LHCN-M2 (cell line): ENCODE measurements around the gene TMEM229A. TPM values are rescaled to one million over a fixed set of nuclear protein-coding genes. Genes with fewer than 3 reads are reported as not detected.
A peak's percentile ranks its signal among the peaks of the same experiment; 100 is the strongest.
"Not testable (repeated sequence)": the region's sequence is repeated elsewhere in the genome, so short reads cannot be mapped to it uniquely, and the experiment has no call there.

Experiments
- DNase-seq: peaks from one replicate; pipeline ENCODE4 v3.0.0-alpha.2; 2012; ENCODE audit warnings: low read depth
- polyA plus RNA-seq: library from polyadenylated mRNA; unstranded; fragments of >200 nt; gene quantifications from one replicate; pipeline ENCODE4 v1.2.1, GENCODE V29; 2012; ENCODE audit warnings: missing spikeins
- total RNA-seq: library from RNA; depleted of rRNA; stranded (reverse); fragments of >200 nt; gene quantifications from 2 replicates; pipeline ENCODE4 v1.2.3, GENCODE V29; 2014; rRNA removed

The TMEM229A gene
- not detected in 2 replicates for total RNA-seq
- polyA plus RNA-seq = not detected

- peak; percentile 5 for DNase-seq
Observed at GRCh38 chr7:124032369-124033094, at the start of gene TMEM229A. Gene TMEM229A, minus strand, starts transcription at chr7:124033067. Its CDS starts 64 bp downstream, at chr7:124033003.

DNA sequence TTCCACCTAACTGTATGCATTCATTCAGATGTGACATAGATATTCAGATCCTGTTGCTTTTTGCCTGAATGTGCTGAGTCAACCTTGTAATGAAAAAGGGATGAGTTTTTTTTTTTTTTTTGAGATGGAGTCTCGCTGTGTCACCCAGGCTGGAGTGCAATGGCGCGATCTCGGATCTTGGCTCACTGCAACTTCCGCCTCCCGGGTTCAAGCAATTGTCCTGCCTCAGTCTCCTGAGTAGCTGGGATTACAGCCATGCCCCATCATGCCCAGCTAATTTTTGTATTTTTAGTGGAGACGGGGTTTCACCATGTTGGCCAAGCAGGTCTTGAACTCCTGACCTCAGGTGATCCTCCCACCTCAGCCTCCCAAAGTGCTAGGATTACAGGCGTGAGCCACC, 49.4 kb upstream of the TMEM229A start:
- DNase-seq = not testable (repeated sequence)

DNA sequence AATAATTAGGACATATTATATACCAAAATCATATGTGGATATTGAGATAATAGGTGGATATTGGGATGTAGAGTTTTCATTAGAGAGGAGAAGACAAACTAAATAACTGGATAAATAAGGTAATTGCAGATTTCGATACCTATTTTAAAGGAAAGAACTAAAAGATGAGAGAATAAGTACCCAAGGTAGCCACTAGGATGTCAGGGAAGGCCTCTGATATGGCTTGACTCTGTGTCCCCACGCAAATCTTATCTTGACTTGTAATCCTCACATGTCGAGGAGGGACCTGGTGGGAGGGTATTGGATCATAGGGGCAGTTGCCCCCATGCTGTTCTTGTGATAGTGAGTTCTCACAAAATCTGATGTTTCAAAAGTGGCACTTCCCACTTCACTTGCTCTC, 44.7 kb upstream of the TMEM229A start:
- no peak for DNase-seq

- no peak for DNase-seq
Observed at GRCh38 chr7:124076841-124077240, 44.0 kb upstream of the TMEM229A start.

GRCh38 chr7:124074007-124074406, 41.1 kb upstream of the TMEM229A start:
- DNase-seq = no peak

DNA sequence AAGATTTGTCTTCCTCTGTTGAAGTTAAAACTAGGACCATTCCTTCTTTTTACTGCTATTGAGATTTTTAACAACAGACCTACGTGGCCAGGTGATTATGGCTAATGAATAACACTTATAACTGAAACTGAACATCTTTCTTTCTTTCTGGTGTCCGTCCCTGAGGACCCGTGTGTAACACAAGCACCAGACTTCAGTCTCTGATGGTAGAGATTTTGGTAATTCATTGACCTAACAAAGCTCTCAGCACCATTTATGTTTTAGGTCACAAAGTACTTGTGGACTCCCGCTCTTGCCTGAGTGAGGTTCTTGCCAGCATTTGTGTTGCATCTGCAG, 40.4 kb upstream of the TMEM229A start:
- no peak for DNase-seq

DNA sequence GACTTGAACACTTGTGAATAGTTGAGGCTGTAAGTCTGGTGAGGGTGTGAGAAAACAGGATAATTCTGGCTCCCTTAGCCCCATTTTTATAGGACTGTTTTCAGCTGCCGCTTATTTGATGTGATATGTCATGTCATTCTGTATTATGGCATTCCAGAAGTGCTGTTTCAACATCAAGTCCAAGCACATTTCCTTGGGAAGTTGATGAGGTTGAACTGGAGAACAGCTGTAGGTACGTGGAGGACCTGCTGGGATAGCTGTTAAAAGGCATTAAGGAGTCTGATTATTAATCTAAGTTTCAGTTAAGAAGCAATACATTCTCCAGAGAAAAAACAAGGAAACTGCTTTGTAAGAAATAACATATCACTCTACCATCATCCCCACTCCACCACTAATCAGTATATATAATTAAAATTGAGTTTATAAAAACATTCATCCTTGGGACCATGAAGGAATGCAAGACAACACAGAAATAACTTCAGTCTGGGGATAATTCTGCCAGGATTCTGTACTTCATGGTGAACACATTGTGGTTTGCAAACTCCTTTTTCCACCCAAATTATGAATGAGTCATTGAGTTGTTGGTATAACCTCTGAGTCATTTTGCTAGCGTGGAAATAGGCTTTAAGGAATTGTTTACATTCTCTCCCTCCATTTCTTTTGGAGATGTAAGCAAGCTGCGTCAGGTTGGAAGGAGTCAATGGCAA, 39.9 kb upstream of the TMEM229A start:
- peak; percentile 60 for DNase-seq

- no peak for DNase-seq
Observed at GRCh38 chr7:124071843-124072242, 39.0 kb upstream of the TMEM229A start.

- DNase-seq = no peak
Observed at GRCh38 chr7:124062171-124062570, 29.3 kb upstream of the TMEM229A start.

DNA sequence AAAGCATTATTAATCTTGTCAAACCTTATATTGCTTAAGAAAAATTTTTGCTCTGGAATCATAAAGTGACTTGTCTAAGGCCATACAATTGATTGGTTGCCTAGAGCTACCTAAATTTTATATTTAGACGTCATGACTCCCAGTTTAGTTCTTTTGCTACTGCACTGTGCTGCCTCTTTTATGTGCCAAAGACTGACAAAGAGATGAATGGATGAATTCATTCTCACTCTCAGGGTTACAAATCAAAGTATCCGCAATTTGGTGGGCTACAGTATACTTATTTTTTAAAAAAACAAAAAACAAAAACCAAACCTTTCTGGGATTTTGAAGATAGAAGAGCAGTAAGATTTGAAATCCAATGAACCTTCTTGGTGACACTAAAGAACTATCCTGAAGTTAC, 27.7 kb upstream of the TMEM229A start:
- no peak for DNase-seq

GRCh38 chr7:124059375-124059774, 26.5 kb upstream of the TMEM229A start:
- DNase-seq = no peak

DNA sequence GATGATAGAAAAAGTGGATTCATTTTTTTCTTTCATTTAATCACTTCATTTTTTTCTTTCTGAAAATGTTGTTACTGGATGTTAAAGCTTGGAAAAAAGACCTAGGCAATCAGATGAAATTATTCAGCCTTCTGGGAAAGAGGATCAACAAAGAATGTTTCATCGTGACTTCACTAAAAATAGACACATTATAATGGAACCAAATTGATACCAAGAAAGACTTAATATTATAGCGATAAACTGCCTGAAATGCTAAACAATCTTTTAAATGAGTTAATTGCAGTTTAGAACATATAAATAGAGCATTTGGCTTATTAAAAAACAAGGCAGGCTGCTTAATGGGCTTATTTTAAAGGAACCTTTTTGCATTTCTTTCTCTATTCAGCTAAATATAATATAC, 25.6 kb upstream of the TMEM229A start:
- DNase-seq = no peak

- DNase-seq = no peak
Observed at GRCh38 chr7:124057872-124058271, 25.0 kb upstream of the TMEM229A start.

DNA sequence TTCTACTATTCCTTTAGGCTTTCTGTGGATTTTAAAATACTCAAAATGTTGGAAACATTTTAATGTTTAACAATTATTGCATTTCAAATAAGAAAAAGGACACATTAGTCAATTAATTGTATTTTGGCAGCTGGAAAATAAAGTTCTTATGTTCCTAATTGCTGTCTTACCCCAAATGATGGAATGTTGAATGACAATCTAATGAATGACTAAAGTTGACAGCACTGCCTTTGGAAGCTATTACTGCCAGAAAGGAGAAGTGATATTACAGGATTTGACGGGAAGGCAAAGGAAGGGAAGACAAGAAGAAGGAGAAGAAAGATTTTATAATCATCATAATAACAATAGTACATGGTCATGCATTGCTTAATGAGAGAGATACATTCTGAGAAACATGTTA, 23.4 kb upstream of the TMEM229A start:
- no peak for DNase-seq

- DNase-seq = no peak
Observed at GRCh38 chr7:124051681-124052377, 19.0 kb upstream of the TMEM229A start.

GRCh38 chr7:124042826-124043225, 10.0 kb upstream of the TMEM229A start:
- DNase-seq = no peak

DNA sequence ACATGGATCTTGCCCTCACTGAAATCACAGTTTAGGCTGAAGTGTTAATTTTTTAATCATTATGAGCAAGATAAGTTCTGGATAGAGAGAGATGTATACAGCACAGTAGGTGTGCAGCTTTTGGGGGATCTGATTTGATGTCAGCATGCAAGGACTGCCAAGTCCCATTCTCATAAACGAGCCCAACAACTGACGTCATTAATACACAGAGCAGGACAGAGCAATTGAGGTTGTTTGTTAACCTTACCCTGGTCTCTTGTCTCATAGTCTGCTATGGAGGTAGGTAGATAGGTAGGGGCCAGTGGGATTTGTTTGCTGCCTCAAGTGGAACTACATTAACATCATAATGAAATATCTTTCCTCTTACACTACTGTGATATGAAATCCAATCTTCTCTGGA, 8.6 kb upstream of the TMEM229A start:
- no peak for DNase-seq

DNA sequence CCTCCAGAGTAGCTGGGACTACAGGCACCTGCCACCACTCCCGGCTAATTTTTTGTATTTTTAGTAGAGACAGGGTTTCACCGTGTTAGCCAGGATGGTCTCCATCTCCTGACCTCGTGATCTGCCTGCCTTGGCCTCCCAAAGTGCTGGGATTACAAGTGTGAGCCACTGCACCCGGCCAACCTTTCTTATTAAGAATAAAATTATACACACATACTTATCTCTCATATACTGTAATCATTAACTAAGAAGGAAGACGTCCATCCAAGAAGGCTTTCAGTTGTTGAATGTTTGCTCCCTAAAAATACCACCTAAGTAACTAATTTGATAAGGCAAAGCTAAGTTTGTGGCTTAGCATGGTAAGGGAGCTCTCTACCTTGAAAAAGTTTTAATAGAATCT, 5.0 kb upstream of the TMEM229A start:
- DNase-seq = not testable (repeated sequence)

DNA sequence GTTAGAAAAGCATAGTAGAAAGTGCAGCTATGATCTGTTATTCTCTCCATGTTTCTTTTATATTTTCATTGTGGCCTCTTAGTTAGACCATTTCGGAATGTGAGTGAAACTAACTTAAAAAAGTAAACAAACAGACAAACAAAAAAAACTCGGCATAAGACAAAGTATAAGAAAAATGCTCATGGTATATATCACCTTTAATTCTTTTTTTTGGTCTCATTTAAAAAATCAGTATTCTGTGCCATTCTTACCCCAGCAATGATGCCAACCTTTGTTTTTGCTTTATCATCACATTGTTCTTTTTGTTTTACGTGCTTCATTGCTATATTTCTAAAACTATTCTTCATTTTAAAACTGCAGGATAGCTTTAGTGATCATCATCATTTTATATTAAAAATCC, 2.8 kb upstream of the TMEM229A start:
- no peak for DNase-seq

GRCh38 chr7:124034754-124035100, 1.9 kb upstream of the TMEM229A start:
- DNase-seq = no peak

DNA sequence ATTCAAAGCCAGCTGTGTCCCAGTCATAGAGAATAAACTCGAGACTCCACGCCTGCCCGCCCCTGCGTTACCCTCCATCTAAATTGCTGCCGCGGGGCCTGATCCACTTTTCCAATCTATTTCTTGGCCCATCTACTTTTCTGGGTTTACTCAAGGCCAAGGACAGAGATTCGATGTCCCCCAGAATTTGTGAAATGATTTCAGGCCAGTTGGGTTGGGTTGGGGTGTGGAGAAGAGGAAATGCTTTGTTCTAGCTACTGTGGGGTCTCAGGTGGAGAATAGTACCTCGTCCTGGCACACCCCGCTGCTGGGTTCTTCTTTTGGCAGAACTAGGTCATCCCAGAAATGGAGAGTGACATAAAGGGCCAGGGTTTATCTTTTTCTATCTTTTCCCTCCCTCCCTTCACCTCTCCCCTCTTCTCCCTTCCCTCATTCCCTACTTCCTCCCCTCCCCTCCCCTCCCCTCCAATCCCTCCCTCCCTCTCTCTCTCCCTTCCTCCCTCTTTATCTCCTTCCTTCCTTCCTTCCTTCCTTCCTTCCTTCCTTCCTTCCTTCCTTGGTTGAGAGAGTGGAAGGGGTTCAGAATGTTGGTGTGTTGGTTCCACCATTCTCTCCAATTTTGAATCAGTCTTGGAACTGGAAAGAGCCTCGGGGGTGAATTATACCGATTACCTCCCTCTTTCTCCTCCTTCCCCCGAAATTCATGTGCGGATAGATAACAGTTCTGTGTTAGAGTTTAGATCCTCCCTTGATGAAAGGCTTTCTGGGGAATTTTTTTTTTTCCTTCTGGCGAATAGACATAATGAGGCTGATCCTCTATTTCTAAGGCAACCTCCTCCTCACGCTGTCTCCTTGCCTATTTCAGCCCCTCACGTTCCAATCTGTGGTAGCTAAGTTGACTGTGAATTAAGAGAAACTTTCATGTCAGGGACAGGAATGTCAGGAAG, 1.2 kb upstream of the TMEM229A start:
- no peak for DNase-seq
